Ectodermal cell (in vitro differentiated cells): ENCODE results near the gene VIL1.

Experiments
- H3K27ac ChIP-seq: 2 replicates; pipeline ENCODE4 v1.7.0; 2013; ENCODE audit warnings: mild to moderate bottlenecking, low read depth, low read length; ENCODE audit not compliant: insufficient read depth, poor library complexity, severe bottlenecking
- H3K27me3 ChIP-seq: 2 replicates; pipeline ENCODE4 v1.7.0; 2013; ENCODE audit warnings: mild to moderate bottlenecking, low read length; ENCODE audit not compliant: insufficient read depth, control insufficient read depth, poor library complexity, severe bottlenecking
- H3K36me3 ChIP-seq: one replicate; pipeline ENCODE4 v1.7.0; 2013; ENCODE audit warnings: low read length; ENCODE audit not compliant: control insufficient read depth, insufficient read depth
- H3K4me1 ChIP-seq: one replicate; pipeline ENCODE4 v1.7.0; 2013; ENCODE audit warnings: low read length; ENCODE audit not compliant: control insufficient read depth, insufficient read depth
- H3K4me3 ChIP-seq: 2 replicates; pipeline ENCODE4 v1.7.0; 2013; ENCODE audit warnings: low read depth, low read length, control low read depth; ENCODE audit not compliant: insufficient read depth
- H3K9me3 ChIP-seq: 2 replicates; pipeline ENCODE4 v1.7.0; 2013; ENCODE audit warnings: mild to moderate bottlenecking, low read length, moderate library complexity; ENCODE audit not compliant: control insufficient read depth
- WGBS, 2 experiments: methylation state at CpG; one replicate each; pipeline ENCODE4 v1.1.7; 2013; ENCODE audit warnings: missing lambda C conversion rate in 2 of 2; 5-methylcytosine and 5-hydroxymethylcytosine counted together

The VIL1 gene

DNA sequence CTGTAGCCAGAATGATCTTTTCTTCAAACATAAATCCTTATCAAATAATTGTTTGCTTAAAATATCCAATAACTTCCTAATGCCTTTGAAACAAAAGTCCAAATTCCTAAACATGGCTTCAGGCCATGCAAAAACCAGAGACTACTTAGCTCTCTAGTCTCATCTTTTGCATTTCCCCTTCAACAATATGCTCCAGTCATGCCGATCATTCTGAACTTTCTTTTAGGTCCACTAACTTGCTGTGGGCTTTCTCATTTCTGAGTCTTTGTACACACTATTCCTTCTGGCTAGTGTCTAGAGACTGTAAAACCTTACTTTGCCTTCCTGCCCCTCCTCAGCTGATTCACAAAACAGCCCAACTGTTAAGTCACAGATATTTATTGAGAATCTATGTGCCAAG lies 51.5 kb downstream of the VIL1 start:
- Histone ChIP-seq H3K27me3 (no peaks in the 10 kb centered on the region), H3K4me1 (no peaks in the 10 kb centered on the region), H3K27ac (no peak overlapping the region), H3K36me3 (peaks cover 21% of the 10 kb centered on the region), H3K9me3 (no peaks in the 10 kb centered on the region), H3K4me3 (no peak overlapping the region)
- 0 to 3% methylated on average over 1 of the region's 1 CpG for WGBS, 2 experiments

- H3K27ac ChIP-seq: no peak overlapping the region
- WGBS, 2 experiments: 98 to 100% methylated on average over 2 of the region's 2 CpGs
- no peaks in the 10 kb centered on the region for H3K4me1 ChIP-seq
- peaks cover 21% of the 10 kb centered on the region for H3K36me3 ChIP-seq
- H3K4me3 ChIP-seq: no peak overlapping the region
- no peaks in the 10 kb centered on the region for H3K27me3 ChIP-seq
- H3K9me3 ChIP-seq: no peaks in the 10 kb centered on the region
Measured at GRCh38 chr2:218471036-218471435, 52.1 kb downstream of the VIL1 start.

GRCh38 chr2:218471982-218472381 lies 53.1 kb downstream of the VIL1 start:
- peaks cover 21% of the 10 kb centered on the region for H3K36me3 ChIP-seq
- H3K9me3 ChIP-seq: no peaks in the 10 kb centered on the region
- no peak overlapping the region for H3K27ac ChIP-seq
- 92 to 93% methylated on average over 4 to 5 of the region's 5 CpGs for WGBS, 2 experiments
- H3K4me3 ChIP-seq: no peak overlapping the region
- H3K4me1 ChIP-seq: no peaks in the 10 kb centered on the region
- no peaks in the 10 kb centered on the region for H3K27me3 ChIP-seq

DNA sequence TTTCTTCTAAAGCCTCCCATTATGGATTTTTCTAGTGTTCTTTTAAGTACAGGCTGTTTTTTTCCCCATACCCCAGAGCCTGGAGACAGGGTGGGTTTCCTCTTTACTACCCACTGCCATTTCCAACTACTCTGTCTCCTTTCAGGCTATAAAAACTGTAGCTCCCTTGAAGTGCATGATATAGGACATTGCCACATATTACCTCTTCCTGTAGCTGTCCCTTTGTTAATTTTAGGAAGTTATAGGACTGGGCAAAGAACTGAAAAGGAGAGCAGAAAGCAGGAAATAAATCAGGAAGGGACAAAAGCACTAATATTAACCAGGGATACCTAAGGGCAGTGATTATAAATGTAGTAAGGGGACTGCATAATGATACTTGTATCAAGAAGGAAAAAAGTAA lies 54.1 kb downstream of the VIL1 start:
- Histone ChIP-seq H3K27ac (no peak overlapping the region), H3K36me3 (peaks cover 21% of the 10 kb centered on the region)

DNA sequence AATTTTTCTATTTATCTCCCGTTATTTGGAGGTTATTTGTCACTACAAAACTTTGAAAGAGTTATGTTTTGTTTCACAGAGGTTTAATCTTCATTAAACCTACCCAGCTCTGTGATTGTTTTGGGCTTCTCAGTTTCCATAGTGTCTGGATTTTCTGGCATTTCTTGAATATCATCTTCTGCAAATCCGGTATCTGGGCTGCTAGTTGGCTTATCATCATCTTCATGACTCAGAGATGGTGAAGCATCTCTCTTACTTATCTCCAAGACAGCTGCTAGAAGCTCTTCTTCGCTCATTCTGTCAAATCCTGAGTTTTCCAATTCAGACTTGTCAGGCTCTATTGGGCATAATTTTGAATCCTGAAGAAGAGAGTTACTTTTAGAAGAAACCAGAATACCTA lies 55.6 kb downstream of the VIL1 start:
- no peaks in the 10 kb centered on the region for H3K4me1 ChIP-seq
- H3K4me3 ChIP-seq: no peak overlapping the region
- H3K27me3 ChIP-seq: no peaks in the 10 kb centered on the region
- WGBS, 2 experiments: 97 to 98% methylated on average over 3 of the region's 3 CpGs
- H3K9me3 ChIP-seq: no peaks in the 10 kb centered on the region
- peaks cover 23% of the 10 kb centered on the region for H3K36me3 ChIP-seq
- no peak overlapping the region for H3K27ac ChIP-seq

More for the DNA sequence above, 54.1 kb downstream of the VIL1 start:
- Histone ChIP-seq H3K27me3 (no peaks in the 10 kb centered on the region), H3K9me3 (no peaks in the 10 kb centered on the region), H3K4me3 (no peak overlapping the region), H3K4me1 (no peaks in the 10 kb centered on the region)

GRCh38 chr2:218476676-218477075 lies 57.8 kb downstream of the VIL1 start:
- WGBS, 2 experiments: 91 to 98% methylated on average over 3 of the region's 3 CpGs
- peaks cover 24% of the 10 kb centered on the region for H3K36me3 ChIP-seq
- H3K4me1 ChIP-seq: no peaks in the 10 kb centered on the region
- no peak overlapping the region for H3K4me3 ChIP-seq
- H3K27ac ChIP-seq: no peak overlapping the region
- no peaks in the 10 kb centered on the region for H3K27me3 ChIP-seq
- H3K9me3 ChIP-seq: no peaks in the 10 kb centered on the region

- Histone ChIP-seq H3K27ac (no peak overlapping the region), H3K36me3 (peaks cover 27% of the 10 kb centered on the region), H3K9me3 (no peaks in the 10 kb centered on the region), H3K4me1 (no peaks in the 10 kb centered on the region), H3K27me3 (no peaks in the 10 kb centered on the region), H3K4me3 (no peak overlapping the region)
Measured at GRCh38 chr2:218477247-218477646, 58.3 kb downstream of the VIL1 start.

DNA sequence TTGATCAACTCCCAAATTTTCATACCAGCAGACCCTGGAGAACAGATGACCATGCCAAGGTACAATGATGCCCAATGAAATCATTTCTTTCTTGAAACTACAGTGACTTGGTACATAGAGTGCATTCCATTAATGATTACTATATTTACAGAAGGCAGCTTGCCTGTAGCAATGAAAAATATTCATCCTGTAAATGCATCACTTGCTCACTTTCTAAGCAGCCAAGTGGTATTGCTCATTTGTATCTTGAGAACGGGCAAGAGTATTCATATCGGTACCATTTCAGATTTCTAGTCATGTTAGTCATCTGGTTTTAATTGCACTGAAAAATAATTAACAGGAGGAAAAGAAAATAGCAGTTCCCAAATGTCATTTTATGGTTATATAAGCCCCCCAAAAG lies 59.6 kb downstream of the VIL1 start:
- no peaks in the 10 kb centered on the region for H3K27me3 ChIP-seq
- H3K27ac ChIP-seq: no peak overlapping the region
- H3K36me3 ChIP-seq: peaks cover 21% of the 10 kb centered on the region
- no peaks in the 10 kb centered on the region for H3K4me1 ChIP-seq
- WGBS, 2 experiments: 100% methylated on average over 2 of the region's 2 CpGs
- no peak overlapping the region for H3K4me3 ChIP-seq
- no peaks in the 10 kb centered on the region for H3K9me3 ChIP-seq

- H3K36me3 ChIP-seq: peaks cover 20% of the 10 kb centered on the region
- H3K9me3 ChIP-seq: no peaks in the 10 kb centered on the region
- H3K4me1 ChIP-seq: no peaks in the 10 kb centered on the region
- no peak overlapping the region for H3K27ac ChIP-seq
- no peaks in the 10 kb centered on the region for H3K27me3 ChIP-seq
- 86 to 98% methylated on average over 2 of the region's 2 CpGs for WGBS, 2 experiments
- H3K4me3 ChIP-seq: no peak overlapping the region
Measured at GRCh38 chr2:218479595-218479994, 60.7 kb downstream of the VIL1 start.

- Histone ChIP-seq H3K4me1 (no peaks in the 10 kb centered on the region), H3K36me3 (peaks cover 22% of the 10 kb centered on the region)
- WGBS, 2 experiments: 92 to 93% methylated on average over 1 of the region's 1 CpG
Measured at GRCh38 chr2:218482651-218483050, 63.7 kb downstream of the VIL1 start.

GRCh38 chr2:218485986-218486667 lies 67.2 kb downstream of the VIL1 start:
- H3K4me1 ChIP-seq: no peaks in the 10 kb centered on the region
- H3K9me3 ChIP-seq: no peaks in the 10 kb centered on the region
- H3K27ac ChIP-seq: no peak overlapping the region
- WGBS, 2 experiments: 94% methylated on average over 7 of the region's 7 CpGs
- peaks cover 43% of the 10 kb centered on the region for H3K36me3 ChIP-seq
- no peak overlapping the region for H3K4me3 ChIP-seq
- H3K27me3 ChIP-seq: no peaks in the 10 kb centered on the region

More at GRCh38 chr2:218482651-218483050, 63.7 kb downstream of the VIL1 start:
- Histone ChIP-seq H3K27me3 (no peaks in the 10 kb centered on the region), H3K4me3 (no peak overlapping the region), H3K27ac (no peak overlapping the region), H3K9me3 (no peaks in the 10 kb centered on the region)
